WTC11 (cell line): ENCODE results near the gene GPX4. TPM values are rescaled to one million over a fixed set of nuclear protein-coding genes. Genes with fewer than 3 reads are reported as not detected.

Source experiments
- ATAC-seq: fragments of 200-7000 bp; cut with Tn5 transposase; 2 replicates; pipeline ENCODE4 v1.10.0; 2021; ENCODE audit warnings: mild to moderate bottlenecking, moderate library complexity
- CTCF ChIA-PET: fragments of 300-600 bp; sonication (Branson Sonifier 250); formaldehyde crosslinking; loops from one replicate; lab custom pipeline; 2021; ENCODE audit warnings: antibody characterized with exemption; lab: Charles Lee
- POLR2A ChIA-PET: fragments of 350-600 bp; sonication (Branson Sonifier 250); formaldehyde crosslinking; loops from one replicate; lab custom pipeline; 2021; ENCODE audit warnings: antibody characterized with exemption; lab: Charles Lee
- DNase-seq: peaks from one replicate; pipeline ENCODE4 v3.0.0; 2021; ENCODE audit warnings: low spot score
- H3K27ac Mint-ChIP-seq: 2 replicates; pipeline ENCODE4 v1.8.0; 2021; ENCODE audit warnings: mixed read lengths
- H3K27me3 Mint-ChIP-seq: 2 replicates; pipeline ENCODE4 v1.8.0; 2021; ENCODE audit warnings: low read depth, mild to moderate bottlenecking, moderate library complexity, mixed read lengths
- H3K36me3 Mint-ChIP-seq: 2 replicates; pipeline ENCODE4 v1.8.0; 2021; ENCODE audit warnings: mixed read lengths
- H3K4me1 Mint-ChIP-seq: 2 replicates; pipeline ENCODE4 v1.8.0; 2022; ENCODE audit warnings: mixed read lengths
- H3K4me3 Mint-ChIP-seq: 2 replicates; pipeline ENCODE4 v1.8.0; 2021; ENCODE audit warnings: mild to moderate bottlenecking, moderate library complexity, mixed read lengths
- H3K9me3 Mint-ChIP-seq: 2 replicates; pipeline ENCODE4 v1.8.0; 2021; ENCODE audit warnings: mixed read lengths
- ARID4B ChIP-seq: sonication (generic); formaldehyde crosslinking; IDR thresholded peaks from 2 replicates; pipeline ENCODE4 v1.8.0; 2023; ENCODE audit warnings: missing genetic modification reagents, mild to moderate bottlenecking, borderline replicate concordance
- ATF1 ChIP-seq: sonication (generic); formaldehyde crosslinking; IDR thresholded peaks from 2 replicates; pipeline ENCODE4 v1.8.1; 2023; ENCODE audit warnings: mild to moderate bottlenecking, moderate library complexity, missing genetic modification reagents
- ATF2 ChIP-seq: sonication (generic); formaldehyde crosslinking; IDR thresholded peaks from 2 replicates; pipeline ENCODE4 v1.8.1; 2022; ENCODE audit warnings: low read depth, missing genetic modification reagents, borderline replicate concordance
- ATF3 ChIP-seq: sonication (generic); formaldehyde crosslinking; conservative IDR thresholded peaks from 2 replicates; pipeline ENCODE4 v1.8.1; 2022; ENCODE audit warnings: mild to moderate bottlenecking, missing genetic modification reagents
- CDX4 ChIP-seq: fragments of 250-450 bp; sonication (Bioruptor Pico); IDR thresholded peaks from 2 replicates; pipeline ENCODE4 v1.9.0; 2021; ENCODE audit warnings: moderate library complexity, mild to moderate bottlenecking, inconsistent platforms, borderline replicate concordance
- E2F1 ChIP-seq: sonication (generic); formaldehyde crosslinking; IDR thresholded peaks from 2 replicates; pipeline ENCODE4 v1.8.0; 2022; ENCODE audit warnings: mild to moderate bottlenecking, missing genetic modification reagents
- GRHL2 ChIP-seq: fragments of 250-450 bp; sonication (Bioruptor Pico); IDR thresholded peaks from 2 replicates; pipeline ENCODE4 v1.8.0; 2022; ENCODE audit warnings: mild to moderate bottlenecking, moderate library complexity; ENCODE audit not compliant: insufficient replicate concordance, severe bottlenecking
- IRF2 ChIP-seq: sonication (generic); formaldehyde crosslinking; IDR thresholded peaks from 2 replicates; pipeline ENCODE4 v1.8.0; 2022; ENCODE audit warnings: low read depth, missing genetic modification reagents, borderline replicate concordance
- JAZF1 ChIP-seq: fragments of 250-450 bp; sonication (Bioruptor Pico); IDR thresholded peaks from 2 replicates; pipeline ENCODE4 v1.9.0; 2021; ENCODE audit warnings: moderate library complexity, mild to moderate bottlenecking, inconsistent platforms
- NFYB ChIP-seq: sonication (generic); formaldehyde crosslinking; conservative IDR thresholded peaks from 2 replicates; pipeline ENCODE4 v1.8.0; 2022; ENCODE audit warnings: low read depth, missing genetic modification reagents
- NR1H2 ChIP-seq: sonication (generic); formaldehyde crosslinking; IDR thresholded peaks from 2 replicates; pipeline ENCODE4 v1.9.0; 2021; ENCODE audit warnings: mild to moderate bottlenecking, moderate library complexity, missing genetic modification reagents
- OVOL2 ChIP-seq: fragments of 250-450 bp; sonication (Bioruptor Pico); IDR thresholded peaks from 2 replicates; pipeline ENCODE4 v1.9.0; 2021; ENCODE audit warnings: mild to moderate bottlenecking, borderline replicate concordance
- ZNF138 ChIP-seq: sonication (generic); formaldehyde crosslinking; conservative IDR thresholded peaks from 2 replicates; pipeline ENCODE4 v1.8.1; 2022; ENCODE audit warnings: mild to moderate bottlenecking, moderate library complexity, missing genetic modification reagents
- ZNF232 ChIP-seq: sonication (generic); formaldehyde crosslinking; IDR thresholded peaks from 2 replicates; pipeline ENCODE4 v1.8.0; 2022; ENCODE audit warnings: mild to moderate bottlenecking, missing genetic modification reagents
- ZNF281 ChIP-seq: sonication (generic); formaldehyde crosslinking; IDR thresholded peaks from 2 replicates; pipeline ENCODE4 v1.8.0; 2023; ENCODE audit warnings: mild to moderate bottlenecking, missing genetic modification reagents
- ZNF512 ChIP-seq: sonication (generic); formaldehyde crosslinking; IDR thresholded peaks from 2 replicates; pipeline ENCODE4 v1.8.1; 2022; ENCODE audit warnings: missing genetic modification reagents, borderline replicate concordance
- total RNA-seq: library from RNA; stranded (reverse); gene quantifications from 3 replicates; pipeline ENCODE4 v1.2.3, GENCODE V29; 2021

GPX4 gene
- total RNA-seq, 1 experiment from 2014 or later, result 363 TPM

- Mint-ChIP-seq H3K4me3 (no peak overlapping the region), H3K36me3 (no peaks in the 10 kb centered on the region), H3K4me1 (peaks cover 2% of the 10 kb centered on the region; the same call in 1 of the 2 replicates), H3K27me3 (no peaks in the 10 kb centered on the region), H3K9me3 (no peaks in the 10 kb centered on the region), H3K27ac (no peak overlapping the region)
- ATAC-seq (no peak), DNase-seq (no peak)
- TF ChIP-seq CDX4, result no peak
- TF ChIP-seq GRHL2, result no peak
- no peak for TF ChIP-seq ZNF232 (CRISPR knock-in tag)
- no peak for TF ChIP-seq ATF2
- TF ChIP-seq ZNF512, result no peak
- TF ChIP-seq NR1H2, result no peak
- no peak for TF ChIP-seq IRF2 (CRISPR knock-in tag)
- TF ChIP-seq JAZF1 (CRISPR knock-in tag), result no peak
- TF ChIP-seq E2F1 (CRISPR knock-in tag), result no peak
- TF ChIP-seq ZNF281, result no peak
- TF ChIP-seq ARID4B (CRISPR knock-in tag), result no peak
- TF ChIP-seq NFYB (CRISPR knock-in tag), result no peak
- no peak for TF ChIP-seq OVOL2 (CRISPR knock-in tag)
- no peak for TF ChIP-seq ATF1 (CRISPR knock-in tag)
- no peak for TF ChIP-seq ATF3 (CRISPR knock-in tag)
- TF ChIP-seq ZNF138 (CRISPR knock-in tag), result no peak
- ChIA-PET CTCF (interaction anchor here (0.9 kb wide), 1 partner anchor 103 kb away, joined by 3 read pairs; no protein-coding TSS in a partner anchor), POLR2A (no interaction called here)
Measured at GRCh38 chr19:1110809-1111640, 7.2 kb downstream of the GPX4 start.
